H7 (cell line): ENCODE data around the gene SUSD1. TPM values are rescaled to one million over a fixed set of nuclear protein-coding genes. Genes with fewer than 3 reads are reported as not detected.

ENCODE experiments used
- DNase-seq: peaks from one replicate; pipeline ENCODE4 v3.0.0; 2012
- H3K27me3 ChIP-seq: 2 replicates; pipeline ENCODE4 v1.6.0; 2011; ENCODE audit warnings: mild to moderate bottlenecking, low read length; ENCODE audit not compliant: control insufficient read depth, insufficient read depth
- H3K36me3 ChIP-seq: replicated peaks from 2 replicates; pipeline ENCODE4 v1.5.1; 2011; ENCODE audit warnings: low read length; ENCODE audit not compliant: control insufficient read depth, insufficient read depth
- H3K4me3 ChIP-seq: 2 replicates; pipeline ENCODE4 v1.5.1; 2011; ENCODE audit warnings: low read depth, mild to moderate bottlenecking, control low read depth, low read length, moderate library complexity; ENCODE audit not compliant: insufficient read depth
- total RNA-seq: library from RNA; depleted of rRNA; stranded (reverse); fragments of >200 nt; shearing (Covaris generic); gene quantifications from 2 replicates; pipeline ENCODE4 v1.2.3, GENCODE V29; 2014

SUSD1 gene
- total RNA-seq, 1 experiment from 2014 or later, result 3.0 TPM

GRCh38 chr9:112065806-112066606 lies 109.1 kb downstream of the SUSD1 start:
- no peaks in the 10 kb centered on the region for H3K27me3 ChIP-seq
- H3K4me3 ChIP-seq, result no peak overlapping the region
- no peaks in the 10 kb centered on the region for H3K36me3 ChIP-seq
- peak; percentile 30 for DNase-seq

- H3K4me3 ChIP-seq, result no peak overlapping the region
- DNase-seq, result no peak
- no peaks in the 10 kb centered on the region for H3K36me3 ChIP-seq
- H3K27me3 ChIP-seq, result no peaks in the 10 kb centered on the region
Observed at GRCh38 chr9:112064871-112065270, 110.2 kb downstream of the SUSD1 start.

- no peak for DNase-seq
- H3K27me3 ChIP-seq, result no peaks in the 10 kb centered on the region
- no peak overlapping the region for H3K4me3 ChIP-seq
- H3K36me3 ChIP-seq, result no peaks in the 10 kb centered on the region
Observed at GRCh38 chr9:112063586-112063985, 111.5 kb downstream of the SUSD1 start.

GRCh38 chr9:112063151-112063550 lies 111.9 kb downstream of the SUSD1 start:
- no peak for DNase-seq
- Histone ChIP-seq H3K4me3 (no peak overlapping the region), H3K36me3 (no peaks in the 10 kb centered on the region), H3K27me3 (no peaks in the 10 kb centered on the region)

GRCh38 chr9:112061152-112061740 lies 113.9 kb downstream of the SUSD1 start:
- no peaks in the 10 kb centered on the region for H3K27me3 ChIP-seq
- H3K4me3 ChIP-seq, result no peak overlapping the region
- DNase-seq, result peak; percentile 16
- H3K36me3 ChIP-seq, result no peaks in the 10 kb centered on the region

GRCh38 chr9:112059966-112060320 lies 115.2 kb downstream of the SUSD1 start:
- Histone ChIP-seq H3K36me3 (no peaks in the 10 kb centered on the region), H3K4me3 (no peak overlapping the region), H3K27me3 (no peaks in the 10 kb centered on the region)
- no peak for DNase-seq

GRCh38 chr9:112059145-112059965 lies 115.7 kb downstream of the SUSD1 start:
- no peaks in the 10 kb centered on the region for H3K27me3 ChIP-seq
- H3K36me3 ChIP-seq, result no peaks in the 10 kb centered on the region
- no peak for DNase-seq
- no peak overlapping the region for H3K4me3 ChIP-seq

- no peak for DNase-seq
- Histone ChIP-seq H3K4me3 (no peak overlapping the region), H3K36me3 (no peaks in the 10 kb centered on the region), H3K27me3 (no peaks in the 10 kb centered on the region)
Observed at GRCh38 chr9:112056996-112057395, 118.1 kb downstream of the SUSD1 start.

GRCh38 chr9:112054916-112055315 lies 120.2 kb downstream of the SUSD1 start:
- H3K27me3 ChIP-seq, result no peaks in the 10 kb centered on the region
- no peaks in the 10 kb centered on the region for H3K36me3 ChIP-seq
- no peak for DNase-seq
- no peak overlapping the region for H3K4me3 ChIP-seq

GRCh38 chr9:112051812-112052211 lies 123.3 kb downstream of the SUSD1 start:
- DNase-seq, result no peak
- Histone ChIP-seq H3K27me3 (no peaks in the 10 kb centered on the region), H3K36me3 (no peaks in the 10 kb centered on the region), H3K4me3 (no peak overlapping the region)

- no peak for DNase-seq
- no peaks in the 10 kb centered on the region for H3K27me3 ChIP-seq
- no peaks in the 10 kb centered on the region for H3K36me3 ChIP-seq
- no peak overlapping the region for H3K4me3 ChIP-seq
Observed at GRCh38 chr9:112050544-112051475, 124.3 kb downstream of the SUSD1 start.

GRCh38 chr9:112049811-112050516 lies 125.1 kb downstream of the SUSD1 start:
- Histone ChIP-seq H3K27me3 (no peaks in the 10 kb centered on the region), H3K4me3 (no peak overlapping the region), H3K36me3 (no peaks in the 10 kb centered on the region)
- no peak for DNase-seq

- no peaks in the 10 kb centered on the region for H3K36me3 ChIP-seq
- no peaks in the 10 kb centered on the region for H3K27me3 ChIP-seq
- DNase-seq, result no peak
- H3K4me3 ChIP-seq, result no peak overlapping the region
Observed at GRCh38 chr9:112048924-112049691, 126.0 kb downstream of the SUSD1 start.
